GM10248 (cell line): ENCODE results near the gene GPRIN1.
"Not testable (repeated sequence)": the region's sequence is repeated elsewhere in the genome, so short reads cannot be mapped to it uniquely, and the experiment has no call there.

Experiments used
- CTCF ChIA-PET: fragments of 300-600 bp; sonication (Branson Sonifier 250); formaldehyde crosslinking; extraction: SDS; loops from one replicate; lab custom pipeline; 2021; ENCODE audit warnings: antibody characterized with exemption; lab: Yijun Ruan, JAX
- POLR2A ChIA-PET: fragments of 350-650 bp; sonication (Branson Sonifier 250); formaldehyde crosslinking; extraction: SDS; loops from one replicate; lab custom pipeline; 2020; ENCODE audit warnings: antibody characterized with exemption; lab: Yijun Ruan, JAX
- DNase-seq: peaks from one replicate; pipeline ENCODE4 v3.0.0; 2012; ENCODE audit errors: extremely low spot score
- CTCF ChIP-seq: IDR thresholded peaks from 2 replicates; pipeline ENCODE4 v1.5.1; 2012; ENCODE audit warnings: mild to moderate bottlenecking, low read depth; ENCODE audit errors: extremely low read depth, missing control alignments, control extremely low read depth

GPRIN1 gene

GRCh38 chr5:176561259-176561658, 48.7 kb downstream of the GPRIN1 start:
- ChIA-PET POLR2A (no interaction called here), CTCF (no interaction called here)
- no peak for DNase-seq
- no peak for TF ChIP-seq CTCF

GRCh38 chr5:176560364-176560763, 49.6 kb downstream of the GPRIN1 start:
- no peak for DNase-seq
- ChIA-PET CTCF (interaction anchor here (0.7 kb wide), 1 partner anchor 13 kb away, joined by 3 read pairs; no protein-coding TSS in a partner anchor), POLR2A (no interaction called here)
- no peak for TF ChIP-seq CTCF

GRCh38 chr5:176559683-176560082, 50.3 kb downstream of the GPRIN1 start:
- DNase-seq, result no peak
- ChIA-PET CTCF (interaction anchor here (1.0 to 1.3 kb wide), 2 partner anchors 10 to 14 kb away, joined by 4 to 6 read pairs; no protein-coding TSS in a partner anchor), POLR2A (no interaction called here)
- no peak for TF ChIP-seq CTCF

- DNase-seq, result no peak
- TF ChIP-seq CTCF, result no peak
- CTCF ChIA-PET, result interaction anchor here (1.5 kb wide), 1 partner anchor 103 kb away, joined by 4 read pairs; no protein-coding TSS in a partner anchor
- POLR2A ChIA-PET, result no interaction called here
Measured at GRCh38 chr5:176557846-176558245, 52.1 kb downstream of the GPRIN1 start.

- CTCF ChIA-PET, result interaction anchor here (2.1 kb wide), 1 partner anchor 11 kb away, joined by 8 read pairs; no protein-coding TSS in a partner anchor
- DNase-seq, result no peak
- TF ChIP-seq CTCF, result no peak
- POLR2A ChIA-PET, result no interaction called here
Measured at GRCh38 chr5:176553260-176554085, 56.5 kb downstream of the GPRIN1 start.

GRCh38 chr5:176552332-176552869, 57.6 kb downstream of the GPRIN1 start:
- ChIA-PET CTCF (no interaction called here), POLR2A (no interaction called here)
- DNase-seq, result no peak
- no peak for TF ChIP-seq CTCF

GRCh38 chr5:176550937-176551336, 59.0 kb downstream of the GPRIN1 start:
- POLR2A ChIA-PET, DNase-seq: not testable (repeated sequence)
- CTCF ChIA-PET, result interaction anchor here (1.1 to 1.5 kb wide), 3 partner anchors 8 to 134 kb away, joined by 3 to 4 read pairs (median 3); partner anchors contain the start of genes CLTB and RNF44
